Skeletal muscle satellite cell (primary cell): Measurements from ENCODE around the gene CNTNAP4. TPM values are rescaled to one million over a fixed set of nuclear protein-coding genes. Genes with fewer than 3 reads are reported as not detected.

Source experiments
- H3K27me3 ChIP-seq: 2 replicates; pipeline ENCODE4 v1.7.0; 2013; ENCODE audit warnings: low read length; ENCODE audit not compliant: control insufficient read depth, insufficient read depth
- H3K36me3 ChIP-seq: 2 replicates; pipeline ENCODE4 v1.7.0; 2013; ENCODE audit warnings: mild to moderate bottlenecking, control low read depth, low read length; ENCODE audit not compliant: insufficient read depth
- H3K4me1 ChIP-seq: 2 replicates; pipeline ENCODE4 v1.7.0; 2013; ENCODE audit warnings: low read length; ENCODE audit not compliant: control insufficient read depth, insufficient read depth
- H3K4me2 ChIP-seq: 2 replicates; pipeline ENCODE4 v1.7.0; 2013; ENCODE audit warnings: mild to moderate bottlenecking, low read length
- H3K4me3 ChIP-seq: 2 replicates; pipeline ENCODE4 v1.7.0; 2013; ENCODE audit warnings: low read length
- H3K9ac ChIP-seq: 2 replicates; pipeline ENCODE4 v1.7.0; 2013; ENCODE audit warnings: mild to moderate bottlenecking, low read depth, low read length, moderate library complexity
- H3K9me3 ChIP-seq: replicated peaks from 2 replicates; pipeline ENCODE4 v1.7.0; 2013; ENCODE audit warnings: mild to moderate bottlenecking, control low read depth, low read length
- total RNA-seq: library from RNA; depleted of rRNA; stranded (reverse); fragments of >200 nt; gene quantifications from 2 replicates; pipeline ENCODE4 v1.2.3, GENCODE V29; 2012; rRNA removed

The CNTNAP4 gene
- total RNA-seq: not detected in 2 replicates

GRCh38 chr16:76276745-76277438 is at the start of gene CNTNAP4:
TSS of gene CNTNAP4 (plus strand) at chr16:76277401. CDS start at chr16:76277663, 262 bp downstream.
- Histone ChIP-seq H3K9me3 (no peaks in the 10 kb centered on the region), H3K4me2 (no peak within 1 kb of the TSS), H3K36me3 (no peaks in the 10 kb centered on the region), H3K27me3 (peaks cover 7% of the 10 kb centered on the region), H3K4me3 (no peak within 1 kb of the TSS), H3K9ac (no peak within 1 kb of the TSS), H3K4me1 (peaks cover 9% of the 10 kb centered on the region)

GRCh38 chr16:76228546-76229146 is 48.6 kb upstream of the CNTNAP4 start:
- no peak overlapping the region for H3K9ac ChIP-seq
- no peaks in the 10 kb centered on the region for H3K27me3 ChIP-seq
- H3K4me1 ChIP-seq: no peaks in the 10 kb centered on the region
- H3K4me3 ChIP-seq: no peak overlapping the region
- no peaks in the 10 kb centered on the region for H3K9me3 ChIP-seq
- H3K4me2 ChIP-seq: no peak overlapping the region
- no peaks in the 10 kb centered on the region for H3K36me3 ChIP-seq

- no peak overlapping the region for H3K9ac ChIP-seq
- H3K36me3 ChIP-seq: no peaks in the 10 kb centered on the region
- H3K9me3 ChIP-seq: no peaks in the 10 kb centered on the region
- no peak overlapping the region for H3K4me3 ChIP-seq
- H3K4me2 ChIP-seq: no peak overlapping the region
- H3K27me3 ChIP-seq: no peaks in the 10 kb centered on the region
- H3K4me1 ChIP-seq: no peaks in the 10 kb centered on the region
Measured at GRCh38 chr16:76232704-76233103, 44.5 kb upstream of the CNTNAP4 start.

- H3K4me3 ChIP-seq: no peak overlapping the region
Measured at GRCh38 chr16:76235025-76235424, 42.2 kb upstream of the CNTNAP4 start.

GRCh38 chr16:76235426-76235825 is 41.8 kb upstream of the CNTNAP4 start:
- no peaks in the 10 kb centered on the region for H3K4me1 ChIP-seq

More at GRCh38 chr16:76235025-76235424, 42.2 kb upstream of the CNTNAP4 start:
- H3K4me2 ChIP-seq: no peak overlapping the region
- H3K9me3 ChIP-seq: no peaks in the 10 kb centered on the region
- no peaks in the 10 kb centered on the region for H3K27me3 ChIP-seq
- no peaks in the 10 kb centered on the region for H3K4me1 ChIP-seq
- no peak overlapping the region for H3K9ac ChIP-seq
- H3K36me3 ChIP-seq: no peaks in the 10 kb centered on the region

GRCh38 chr16:76237471-76237870 is 39.7 kb upstream of the CNTNAP4 start:
- Histone ChIP-seq H3K9ac (no peak overlapping the region), H3K4me2 (no peak overlapping the region), H3K4me1 (no peaks in the 10 kb centered on the region), H3K9me3 (no peaks in the 10 kb centered on the region), H3K36me3 (no peaks in the 10 kb centered on the region), H3K4me3 (no peak overlapping the region), H3K27me3 (no peaks in the 10 kb centered on the region)

More at GRCh38 chr16:76235426-76235825, 41.8 kb upstream of the CNTNAP4 start:
- Histone ChIP-seq H3K36me3 (no peaks in the 10 kb centered on the region), H3K27me3 (no peaks in the 10 kb centered on the region), H3K4me2 (no peak overlapping the region), H3K9ac (no peak overlapping the region), H3K4me3 (no peak overlapping the region), H3K9me3 (no peaks in the 10 kb centered on the region)

GRCh38 chr16:76241755-76242154 is 35.4 kb upstream of the CNTNAP4 start:
- H3K4me3 ChIP-seq: no peak overlapping the region
- H3K36me3 ChIP-seq: no peaks in the 10 kb centered on the region
- no peak overlapping the region for H3K9ac ChIP-seq
- no peak overlapping the region for H3K4me2 ChIP-seq
- no peaks in the 10 kb centered on the region for H3K4me1 ChIP-seq
- no peaks in the 10 kb centered on the region for H3K27me3 ChIP-seq
- H3K9me3 ChIP-seq: no peaks in the 10 kb centered on the region

GRCh38 chr16:76243620-76244019 is 33.6 kb upstream of the CNTNAP4 start:
- H3K27me3 ChIP-seq: no peaks in the 10 kb centered on the region
- no peaks in the 10 kb centered on the region for H3K9me3 ChIP-seq
- H3K4me1 ChIP-seq: no peaks in the 10 kb centered on the region
- H3K9ac ChIP-seq: no peak overlapping the region
- H3K36me3 ChIP-seq: no peaks in the 10 kb centered on the region
- no peak overlapping the region for H3K4me2 ChIP-seq
- no peak overlapping the region for H3K4me3 ChIP-seq

- H3K27me3 ChIP-seq: no peaks in the 10 kb centered on the region
- H3K4me2 ChIP-seq: no peak overlapping the region
- H3K4me3 ChIP-seq: no peak overlapping the region
- H3K4me1 ChIP-seq: no peaks in the 10 kb centered on the region
- no peaks in the 10 kb centered on the region for H3K9me3 ChIP-seq
- H3K36me3 ChIP-seq: no peaks in the 10 kb centered on the region
- H3K9ac ChIP-seq: no peak overlapping the region
Measured at GRCh38 chr16:76246587-76246986, 30.6 kb upstream of the CNTNAP4 start.

- Histone ChIP-seq H3K4me3 (no peak overlapping the region), H3K27me3 (no peaks in the 10 kb centered on the region), H3K4me1 (no peaks in the 10 kb centered on the region), H3K36me3 (no peaks in the 10 kb centered on the region), H3K9ac (no peak overlapping the region), H3K4me2 (no peak overlapping the region), H3K9me3 (no peaks in the 10 kb centered on the region)
Measured at GRCh38 chr16:76265434-76266045, 11.7 kb upstream of the CNTNAP4 start.

GRCh38 chr16:76268824-76269223 is 8.4 kb upstream of the CNTNAP4 start:
- Histone ChIP-seq H3K36me3 (no peaks in the 10 kb centered on the region), H3K9ac (no peak overlapping the region), H3K9me3 (no peaks in the 10 kb centered on the region), H3K27me3 (no peaks in the 10 kb centered on the region), H3K4me1 (peaks cover under 1% of the 10 kb centered on the region), H3K4me2 (no peak overlapping the region), H3K4me3 (no peak overlapping the region)
